ENCODE measurements around the gene SFTPB.
"Not testable (repeated sequence)": the region's sequence is repeated elsewhere in the genome, so short reads cannot be mapped to it uniquely, and the experiment has no call there.

The SFTPB gene

DNA sequence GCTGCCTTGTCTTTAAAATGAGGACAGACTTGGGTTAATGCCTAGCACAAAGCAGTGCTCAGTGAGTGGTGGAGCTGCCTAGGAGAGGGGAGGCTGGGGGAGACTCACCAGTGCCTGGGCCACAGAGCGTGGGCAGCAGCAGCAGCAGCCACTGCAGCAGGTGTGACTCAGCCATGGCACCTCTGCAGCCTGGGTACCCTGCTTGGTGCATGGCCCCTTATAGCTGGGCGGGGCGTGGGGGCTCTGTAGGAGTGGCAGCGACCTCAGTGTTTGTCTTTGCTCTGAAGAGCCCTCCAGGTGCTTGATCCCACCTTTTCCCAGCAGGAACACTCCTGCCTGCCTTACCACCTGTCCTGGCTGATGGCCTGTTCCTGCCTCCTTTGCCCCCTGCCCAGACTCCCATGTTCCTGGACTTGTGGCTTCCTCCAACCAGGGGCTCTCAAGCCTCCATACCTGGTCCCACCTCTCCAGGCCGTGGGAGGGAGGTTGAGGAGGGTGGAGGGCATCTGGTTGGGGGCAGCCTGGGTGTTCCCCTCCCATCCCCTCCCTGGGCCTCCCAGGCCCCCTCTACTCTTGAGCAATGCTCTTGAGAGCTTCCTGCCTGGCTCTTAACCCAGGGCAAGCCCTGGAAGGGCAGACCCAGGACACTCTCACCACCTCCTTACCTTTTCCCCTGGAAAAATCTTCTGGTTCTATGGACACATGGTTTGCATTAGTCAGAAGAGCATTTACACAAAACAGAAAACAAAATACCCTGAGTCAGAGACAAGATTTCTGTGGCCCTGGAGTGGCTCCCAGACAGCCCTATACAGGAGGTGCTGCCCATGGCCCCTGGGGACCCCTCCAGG, at the start of gene SFTPB:
Gene SFTPB (minus strand): TSS at position 191 of the 848 bp plus-strand sequence. CDS start 16 bp downstream, at position 175.
- DNase-seq, result peak; percentile 51

DNA sequence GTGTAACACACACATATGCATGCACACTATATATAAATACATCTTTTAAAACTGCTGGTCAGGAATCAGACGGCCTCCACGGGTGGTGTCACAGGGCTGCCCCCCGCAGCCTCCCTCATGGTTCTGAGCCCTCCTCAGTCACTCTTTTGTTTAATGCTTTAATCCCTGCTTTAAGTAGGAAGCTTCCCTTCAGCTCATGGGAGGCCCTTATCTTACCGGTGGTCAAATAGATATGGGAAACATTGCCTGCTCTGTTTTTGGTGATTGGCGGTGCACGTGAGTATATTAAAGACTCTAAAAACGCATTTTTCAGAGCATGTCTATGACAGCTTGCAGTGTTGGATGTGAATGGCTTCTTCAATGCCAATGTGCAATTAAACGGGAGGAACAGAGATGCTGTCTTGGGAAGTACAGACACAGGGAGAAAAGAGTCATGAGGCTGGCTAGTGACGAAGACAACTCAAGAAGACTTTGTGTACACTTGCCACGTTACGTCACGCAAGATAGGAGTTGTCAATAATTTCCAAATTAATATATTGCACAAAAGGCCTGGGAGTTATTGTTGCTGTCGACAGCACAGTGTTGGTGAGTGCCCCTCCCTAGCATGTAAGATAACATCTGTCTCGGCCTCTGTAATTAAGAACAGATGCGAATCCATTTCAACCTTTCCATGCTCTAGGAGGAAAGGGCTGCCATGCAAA, 49.5 kb upstream of the SFTPB start:
- peak; percentile 89 for DNase-seq

DNA sequence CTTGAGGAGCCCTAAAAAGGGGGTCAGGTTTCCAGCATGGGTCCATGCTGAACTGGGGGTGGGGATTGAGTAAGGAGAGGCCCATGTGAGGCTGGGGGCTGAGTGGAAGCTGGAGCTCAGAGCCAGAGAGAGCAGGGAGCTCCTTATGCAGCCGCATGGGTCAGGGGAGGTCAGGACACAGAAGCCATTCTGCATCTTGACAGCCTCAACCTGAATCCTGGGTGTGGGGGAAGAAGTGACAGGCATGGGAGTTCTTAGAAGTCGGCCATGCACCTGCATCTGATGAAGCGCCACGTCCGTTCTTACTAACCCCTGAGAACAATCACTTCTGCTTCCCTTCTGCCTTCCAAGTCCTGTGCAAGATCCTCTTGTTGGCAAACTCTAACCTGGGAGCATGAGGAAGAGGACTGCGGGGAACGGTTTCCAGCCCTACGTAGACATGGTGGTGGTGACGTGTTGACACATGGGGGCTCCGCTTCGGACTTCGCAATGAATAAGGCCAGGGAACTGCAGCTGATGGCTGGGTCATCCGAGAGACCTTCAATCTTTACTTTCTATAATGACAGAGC, 48.4 kb upstream of the SFTPB start:
- no peak for DNase-seq

DNA sequence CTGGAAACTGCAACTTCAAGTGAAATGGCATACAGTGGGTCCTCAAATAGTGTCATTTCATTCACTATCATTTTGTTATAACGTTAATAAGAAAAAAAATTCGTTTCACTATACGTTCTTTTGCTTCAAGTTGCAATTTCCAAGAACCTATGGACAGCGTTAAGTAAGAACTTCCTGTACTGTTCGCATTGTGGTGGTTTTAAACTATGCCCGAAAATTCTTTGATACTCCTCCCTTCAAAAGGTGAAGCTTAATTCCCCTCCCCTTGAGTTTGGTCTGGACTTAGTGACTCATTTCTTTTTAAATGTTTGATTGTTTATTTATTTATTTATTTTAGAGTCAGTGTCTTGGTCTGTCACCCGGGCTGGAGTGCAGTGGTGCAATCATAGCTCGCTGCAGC, 46.8 kb upstream of the SFTPB start:
- no peak for DNase-seq

DNA sequence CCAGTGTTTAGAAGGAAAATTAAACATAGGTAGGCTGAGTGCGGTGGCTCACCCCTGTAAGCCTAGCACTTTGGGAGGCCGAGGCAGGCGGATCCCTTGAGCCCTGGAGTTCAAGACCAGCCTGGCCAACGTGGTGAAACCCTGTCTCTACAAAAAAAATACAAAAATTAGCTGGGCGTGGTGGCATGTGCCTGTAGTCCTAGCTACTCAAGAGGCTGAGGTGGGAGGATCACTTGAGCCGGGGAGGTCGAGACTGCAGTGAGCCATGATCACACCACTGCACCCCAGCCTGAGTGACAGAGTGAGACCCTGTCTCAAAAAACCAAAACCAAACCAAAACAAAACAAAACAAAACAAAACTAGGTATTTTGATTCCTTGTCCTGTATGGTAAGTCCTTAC, 46.4 kb upstream of the SFTPB start:
- not testable (repeated sequence) for DNase-seq

DNA sequence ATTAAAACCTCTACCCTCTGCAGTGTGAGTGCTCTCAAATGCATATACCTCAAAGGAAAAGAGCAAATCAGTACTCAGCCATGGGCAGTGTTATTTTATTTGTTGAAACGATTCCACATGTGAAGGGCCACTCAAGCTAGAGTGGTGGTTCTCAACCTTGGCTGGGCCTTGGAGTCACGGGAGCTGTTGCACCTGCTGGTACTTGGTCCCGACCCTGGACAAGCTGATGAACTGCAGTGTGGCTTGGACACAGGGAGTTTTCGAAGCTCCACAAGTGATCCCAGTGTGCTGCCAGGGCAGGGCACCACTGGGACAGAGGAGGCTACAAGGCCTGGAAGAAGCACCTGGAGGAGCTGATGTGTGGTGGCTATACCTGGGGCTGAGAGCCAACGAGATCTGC, 45.8 kb upstream of the SFTPB start:
- DNase-seq, result no peak

DNA sequence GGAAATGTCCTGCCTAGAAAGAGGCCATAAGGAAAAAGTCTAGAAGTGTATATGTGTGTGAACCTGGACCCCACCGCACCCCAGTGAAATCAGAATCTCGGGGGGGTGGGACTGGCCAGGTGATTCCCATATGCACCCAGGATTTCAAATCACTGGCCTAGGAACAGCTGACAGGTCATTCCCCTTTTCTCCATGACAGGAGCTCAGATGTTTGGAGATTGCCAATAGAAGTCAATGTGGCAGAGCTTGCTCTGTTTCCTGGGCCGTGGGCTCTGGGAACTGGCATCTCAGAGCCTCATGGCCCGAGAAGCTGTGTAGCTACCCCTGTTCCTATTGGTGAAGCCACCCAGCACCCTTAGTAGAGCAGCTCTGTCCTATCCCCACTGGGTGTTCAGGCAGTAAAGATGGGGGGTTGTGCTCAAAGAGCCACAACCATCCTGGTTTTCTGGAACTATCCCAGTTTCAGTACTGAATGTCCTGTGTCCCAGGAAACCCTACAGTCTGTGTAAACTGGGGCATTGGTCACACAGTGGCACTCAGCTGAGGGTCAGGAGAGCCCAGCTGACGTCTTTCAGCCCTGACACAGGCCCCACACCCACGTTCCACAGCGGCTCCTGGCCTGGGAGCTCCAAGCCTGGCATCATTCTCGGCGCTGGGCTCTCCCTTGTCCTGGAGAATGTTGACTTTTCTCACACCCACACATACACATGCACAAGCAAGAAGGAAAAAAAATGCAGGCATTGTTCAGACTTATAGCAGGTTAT, 45.0 kb upstream of the SFTPB start:
- DNase-seq, result no peak

DNA sequence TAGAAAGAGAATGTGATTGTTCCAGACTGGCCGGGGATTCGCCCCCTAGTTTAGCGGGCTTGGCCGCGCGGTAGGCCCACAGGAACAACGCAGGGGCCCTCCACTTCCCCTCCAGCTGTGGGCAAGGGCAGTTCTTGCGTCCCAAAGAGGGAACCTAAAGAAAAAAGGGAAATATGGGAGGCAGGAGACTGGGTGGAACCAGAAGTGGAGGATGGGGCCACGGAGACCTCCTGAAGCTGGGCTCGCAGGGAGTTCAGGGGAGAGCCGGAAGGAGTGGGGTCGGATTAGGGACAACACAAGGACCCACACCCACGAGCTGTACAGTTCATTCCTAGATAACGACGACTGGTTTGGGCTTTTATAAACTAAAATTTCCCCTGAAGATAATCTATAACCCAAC, 44.3 kb upstream of the SFTPB start:
- no peak for DNase-seq

DNA sequence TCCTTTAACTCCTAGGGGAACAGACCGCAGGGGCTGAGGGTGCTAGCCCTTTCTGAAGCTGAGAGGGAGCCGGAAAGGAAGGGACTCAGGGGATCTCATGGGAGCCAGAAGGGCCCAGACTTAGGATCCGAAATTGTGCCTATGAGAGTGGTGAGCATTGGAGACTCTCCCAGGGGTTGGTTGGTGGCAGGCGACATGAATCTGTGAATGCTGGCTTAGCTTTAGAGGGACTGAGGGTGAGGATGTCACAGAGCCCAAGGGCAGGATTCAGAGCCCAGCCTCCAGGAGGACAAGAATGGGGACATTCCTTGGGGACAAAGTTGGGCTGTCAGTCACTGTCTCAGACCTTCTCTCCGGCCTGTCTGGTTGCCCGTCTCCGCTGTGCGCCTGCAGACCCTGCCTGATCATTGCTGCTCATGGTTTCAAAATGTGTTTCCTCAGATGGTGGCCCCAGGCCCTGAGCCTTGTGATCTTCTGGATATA, 43.6 kb upstream of the SFTPB start:
- no peak for DNase-seq

DNA sequence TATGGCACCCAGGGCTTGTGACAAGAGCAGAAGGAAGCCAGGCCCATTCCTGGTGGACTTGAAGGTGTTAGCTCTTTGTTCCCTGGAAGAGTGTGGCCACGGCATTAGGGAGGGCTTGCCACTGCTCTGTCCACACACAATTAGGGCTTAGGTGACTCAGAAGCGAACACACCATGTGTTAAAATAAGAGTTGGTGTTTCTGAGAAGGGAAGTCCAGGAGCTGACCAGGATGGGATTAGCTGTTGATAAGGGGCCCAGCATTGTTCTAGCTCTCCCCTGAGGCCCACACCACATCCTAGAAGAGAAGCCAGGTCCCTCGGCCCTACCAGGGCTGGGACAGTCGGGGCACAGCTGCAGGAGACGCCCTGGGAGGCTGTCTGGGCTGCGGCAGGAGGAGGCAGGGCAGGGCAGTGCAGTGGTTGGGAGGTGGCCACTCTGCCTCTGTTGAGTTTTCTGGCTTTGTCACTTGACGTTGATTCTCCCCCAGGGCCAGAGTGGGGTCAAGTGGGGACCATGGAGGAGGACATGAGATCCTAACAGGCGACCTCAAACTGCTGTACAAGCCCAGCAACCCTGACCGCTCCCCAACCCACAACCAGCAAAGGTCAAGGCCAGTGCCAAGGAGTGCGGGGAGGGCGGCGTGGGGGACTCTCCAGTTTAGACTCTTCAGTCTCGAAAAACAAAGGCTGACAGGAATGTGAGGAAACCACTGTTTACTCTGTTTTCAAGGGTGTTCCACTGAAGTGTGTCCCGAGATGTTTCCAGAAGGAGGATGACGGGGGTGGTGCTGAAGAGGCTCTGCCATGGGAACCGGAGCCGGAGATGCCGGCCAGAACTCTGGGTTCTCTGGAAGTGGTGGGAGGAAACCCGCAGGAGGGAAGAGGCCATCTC, 42.9 kb upstream of the SFTPB start:
- no peak for DNase-seq

DNA sequence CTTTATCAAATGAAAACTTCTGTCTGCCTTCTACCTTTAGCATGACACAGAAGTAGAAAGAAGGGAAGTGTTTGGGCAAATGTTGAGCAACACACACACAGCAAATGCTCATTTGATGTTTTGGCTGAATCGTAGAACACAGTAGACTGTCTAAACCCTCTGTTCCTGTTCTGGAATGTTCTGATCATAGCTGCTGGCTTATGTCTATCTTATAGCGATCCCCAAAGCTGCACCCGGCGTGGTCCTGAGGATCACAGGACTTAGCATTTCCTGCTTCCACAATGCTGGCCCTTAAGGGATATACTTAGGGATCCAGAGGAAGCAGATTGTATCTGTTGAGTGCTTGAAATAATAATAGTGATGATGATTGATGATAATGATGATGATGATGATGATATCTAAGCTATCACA, 41.4 kb upstream of the SFTPB start:
- DNase-seq, result no peak

DNA sequence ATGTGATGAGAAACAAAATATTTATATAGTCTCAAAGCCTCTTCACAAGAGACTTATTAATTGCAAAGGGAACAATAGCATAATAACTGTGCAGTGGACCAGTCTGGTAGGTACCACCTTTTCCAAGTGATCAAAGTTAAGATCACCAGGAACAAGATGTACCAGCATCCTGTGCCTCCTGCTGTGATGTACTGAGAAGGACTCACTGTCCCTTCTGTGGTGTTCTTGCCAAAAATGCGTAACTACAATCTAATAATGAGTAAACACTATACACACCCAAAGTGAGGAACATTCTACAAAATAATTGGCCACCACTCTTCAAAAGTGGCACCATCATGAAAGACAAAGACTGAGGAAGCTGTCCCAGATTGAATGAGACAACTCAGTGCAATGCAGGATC, 40.6 kb upstream of the SFTPB start:
- DNase-seq, result no peak

DNA sequence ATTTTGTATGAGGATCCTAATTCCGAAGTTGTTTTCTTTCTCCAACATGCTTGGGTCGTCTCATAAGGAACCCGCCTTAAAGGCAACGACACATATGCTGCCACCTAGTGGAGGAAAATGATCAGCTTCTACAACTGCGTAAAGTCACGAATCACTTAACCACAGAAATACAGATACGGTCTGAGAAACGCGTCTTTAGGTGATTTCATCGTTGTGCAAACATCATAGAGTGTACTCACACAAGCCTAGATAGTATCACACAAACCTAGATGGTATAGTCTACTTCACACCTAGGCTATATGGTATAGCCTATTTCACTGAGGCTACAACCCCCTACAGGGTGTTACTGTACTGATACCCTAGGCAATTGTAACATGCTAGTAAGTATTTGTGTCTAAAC, 39.3 kb upstream of the SFTPB start:
- peak; percentile 81 for DNase-seq

DNA sequence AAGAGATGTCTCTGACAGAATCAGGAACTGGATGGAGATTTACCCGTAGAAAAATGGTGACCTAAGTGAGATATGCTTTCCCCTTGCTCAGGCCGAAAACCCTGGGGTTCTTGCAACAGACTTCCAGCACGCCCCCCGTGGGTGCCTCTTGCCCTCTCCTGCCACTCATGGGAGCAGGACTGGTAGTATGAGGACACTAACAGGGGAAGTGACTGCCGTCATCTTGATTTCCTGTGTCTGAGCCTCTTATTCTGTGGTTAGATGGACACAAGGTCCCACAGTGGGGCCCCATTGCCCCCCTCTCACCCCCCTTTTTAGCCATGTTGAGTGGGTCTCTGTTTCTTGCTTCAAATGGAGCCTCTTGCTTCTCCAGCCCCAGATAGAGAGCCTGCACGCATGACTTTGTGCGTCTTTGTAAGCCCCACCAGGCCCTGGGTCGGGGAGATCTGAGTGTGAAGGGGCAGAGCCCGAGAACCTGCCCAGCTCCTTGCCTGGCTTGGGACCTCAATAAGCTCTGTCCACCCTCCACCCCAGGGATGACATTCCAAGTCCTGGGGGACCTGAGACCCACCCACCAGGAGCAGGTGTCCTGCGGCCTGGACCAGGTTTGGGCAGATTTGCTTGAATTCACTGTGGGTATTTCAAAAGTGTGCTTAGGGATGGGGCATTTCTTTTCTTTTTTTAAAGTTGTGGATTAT, 38.7 kb upstream of the SFTPB start:
- no peak for DNase-seq

DNA sequence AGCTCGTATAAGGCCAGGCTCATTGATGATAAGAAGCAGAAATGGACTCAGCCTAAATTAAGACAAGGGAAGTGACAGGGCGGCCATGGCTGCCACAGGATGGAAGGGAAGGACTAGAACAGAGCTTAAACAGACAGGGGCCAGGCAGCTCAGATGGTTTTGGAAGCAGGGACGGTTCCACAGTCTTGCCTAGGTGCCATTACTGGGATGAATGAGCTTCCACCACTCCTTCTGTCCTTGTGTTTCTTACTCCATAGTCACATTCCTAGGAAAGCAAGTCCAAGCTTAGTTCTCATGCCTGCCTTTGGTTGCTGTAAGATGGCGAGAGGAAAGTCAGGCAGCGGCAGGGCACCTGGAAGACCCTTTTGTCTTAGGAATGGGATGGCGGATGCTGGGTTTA, 38.1 kb upstream of the SFTPB start:
- DNase-seq, result no peak

DNA sequence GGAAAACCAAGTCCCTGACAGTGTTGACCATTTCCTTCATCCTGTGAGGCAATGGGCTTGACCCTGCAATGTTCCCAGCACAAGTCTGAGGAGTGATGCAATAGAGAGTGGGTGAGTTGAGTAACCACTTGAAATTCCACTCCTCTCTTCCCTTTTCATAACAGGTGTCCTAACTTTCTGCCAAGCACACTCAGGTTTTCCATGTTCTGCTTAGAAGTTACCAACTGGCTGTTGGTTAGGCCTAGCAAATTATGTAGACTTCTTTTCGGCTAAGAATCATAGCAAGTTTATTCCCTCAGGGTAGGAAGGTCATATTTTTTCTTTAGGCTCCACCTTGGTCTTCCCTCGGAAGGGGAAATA, 37.7 kb upstream of the SFTPB start:
- DNase-seq, result peak; percentile 79

DNA sequence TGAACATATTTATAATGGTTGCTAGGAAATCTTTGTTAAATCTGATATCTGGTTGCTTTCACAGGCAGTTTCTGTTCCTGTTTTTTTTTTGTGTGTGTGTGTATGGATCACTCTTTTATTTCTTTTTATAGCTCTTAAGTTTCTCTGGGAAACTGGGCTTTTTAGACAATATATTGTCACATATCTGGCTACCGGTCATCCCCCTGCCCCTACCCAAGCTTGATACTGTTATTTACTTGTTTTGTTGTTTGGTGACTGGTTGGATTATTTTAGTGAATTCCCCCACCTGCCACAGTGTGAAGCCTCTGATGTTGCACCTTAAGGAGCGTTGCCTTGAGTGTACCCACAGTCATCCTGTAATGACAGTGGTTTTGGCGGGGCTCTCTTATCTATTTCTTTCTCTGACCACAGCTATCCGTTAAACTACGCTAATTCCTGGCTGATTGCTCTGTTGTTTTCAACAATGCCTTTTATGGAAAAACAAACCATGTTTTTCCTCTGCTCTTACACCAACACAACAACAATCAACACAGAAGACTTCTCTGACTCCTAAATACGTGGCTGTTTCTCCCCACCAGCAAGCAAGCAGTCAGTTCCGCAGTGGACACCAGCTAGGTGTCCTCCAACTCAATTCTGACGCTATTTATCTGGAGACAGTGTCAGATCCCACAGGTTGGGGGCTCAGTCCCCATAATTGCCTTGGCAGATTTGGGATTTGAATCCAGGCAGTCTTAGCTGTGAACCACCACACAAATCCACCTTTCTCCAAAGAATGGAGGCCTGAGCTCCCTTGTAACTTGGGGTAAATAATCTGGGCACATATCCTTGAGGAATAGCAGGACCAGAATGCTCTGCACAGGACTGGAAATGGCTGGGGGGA, 37.0 kb upstream of the SFTPB start:
- DNase-seq, result no peak

DNA sequence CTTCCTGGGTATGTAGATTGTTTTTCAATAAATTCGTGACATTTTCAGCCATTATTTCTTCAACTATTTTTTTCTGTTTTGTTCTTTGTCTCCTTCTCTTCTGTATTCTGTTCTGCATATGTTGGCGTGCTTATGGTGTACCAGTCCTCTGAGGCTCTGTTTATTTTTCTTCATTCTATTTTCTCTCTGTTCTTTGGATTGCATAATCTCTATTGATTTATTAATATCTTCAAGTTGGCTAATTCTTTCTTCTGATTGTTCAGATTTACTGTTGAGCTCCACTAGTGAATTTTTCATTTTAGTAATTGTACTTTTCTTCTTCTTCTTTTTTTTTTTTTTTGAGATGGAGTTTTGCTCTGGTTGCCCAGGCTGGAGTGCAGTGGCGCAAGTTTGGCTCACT, 36.0 kb upstream of the SFTPB start:
- no peak for DNase-seq

DNA sequence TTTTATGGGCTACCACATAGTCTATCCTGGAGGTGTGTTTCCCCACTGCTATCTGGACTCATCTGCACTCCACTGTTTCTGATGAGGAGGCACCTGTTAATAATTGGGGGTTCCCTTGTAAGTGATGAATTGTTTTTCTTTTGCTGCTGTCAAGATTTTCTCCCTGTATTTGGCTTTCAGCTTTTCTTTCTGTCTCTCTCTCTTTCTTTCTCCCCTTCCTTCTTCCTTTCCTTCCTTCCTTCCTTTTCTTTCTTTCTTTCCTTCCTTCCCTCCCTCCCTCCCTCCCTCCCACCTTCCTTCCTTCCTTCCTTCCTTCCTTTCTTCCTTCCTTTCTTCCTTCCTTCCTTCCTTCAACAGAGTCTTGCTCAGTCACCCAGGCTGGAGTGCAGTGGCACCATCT, 35.3 kb upstream of the SFTPB start:
- DNase-seq, result no peak

DNA sequence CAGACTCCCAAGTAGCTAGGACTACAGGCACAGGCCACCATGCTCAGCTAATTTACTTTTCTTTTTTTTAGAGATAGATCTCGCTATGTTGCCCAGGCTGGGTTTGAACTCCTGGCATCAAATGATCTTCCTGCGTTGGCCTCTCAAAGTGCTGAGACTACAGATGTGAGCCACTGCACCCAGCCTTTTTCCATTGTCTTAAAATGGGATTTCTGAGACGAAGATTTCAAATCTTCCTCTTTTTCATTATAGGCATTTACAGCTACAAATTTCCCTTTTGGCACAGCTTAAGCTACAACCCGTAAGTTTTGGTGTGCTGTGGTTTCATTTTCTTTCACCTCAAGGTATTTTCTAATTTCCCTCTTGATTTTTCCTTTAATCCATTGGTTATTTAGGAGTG, 34.8 kb upstream of the SFTPB start:
- DNase-seq, result no peak

DNA sequence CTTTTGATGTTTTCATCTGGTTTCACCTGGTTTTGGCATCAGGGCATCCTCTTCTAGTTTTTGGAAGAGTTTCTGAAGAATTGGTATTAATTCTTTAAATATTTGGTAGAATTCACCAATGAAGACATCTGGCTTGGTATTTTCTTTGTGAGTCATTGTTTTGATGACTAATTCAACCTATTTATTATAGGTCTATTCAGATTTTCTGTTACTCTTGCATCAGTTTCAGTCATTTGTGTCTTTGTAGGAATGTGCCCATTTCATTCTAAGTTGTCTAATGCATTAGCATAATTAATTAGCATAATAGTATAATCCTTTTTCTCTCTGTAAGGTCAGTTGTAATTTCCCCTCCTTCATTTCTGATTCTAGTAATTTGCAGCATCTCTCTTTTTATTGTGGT, 34.2 kb upstream of the SFTPB start:
- DNase-seq, result peak; percentile 79

All from fibroblast of skin of right quadriceps (primary cell).